Measurements from ENCODE around the gene AJUBA.

Gene AJUBA

GRCh38 chr14:22995889-22996625, 13.7 kb upstream of the AJUBA start:
- Histone ChIP-seq H3K36me3 (ENCODE audit: control insufficient read depth, insufficient read depth, low read length) (no peaks in the 10 kb centered on the region), H3K27ac (ENCODE audit: insufficient read depth, low read depth, low read length, poor library complexity, severe bottlenecking) (no peak overlapping the region), H3K4me1 (ENCODE audit: control insufficient read depth, insufficient read depth, low read length) (peaks cover 9% of the 10 kb centered on the region), H3K27me3 (ENCODE audit: control insufficient read depth, insufficient read depth, low read length, poor library complexity, severe bottlenecking) (no peaks in the 10 kb centered on the region), H3K4me3 (ENCODE audit: insufficient read depth, low read depth, low read length) (no peak overlapping the region), H3K9me3 (ENCODE audit: control insufficient read depth, low read length) (no peaks in the 10 kb centered on the region)
- 93 to 94% methylated on average over 9 of the region's 9 CpGs for WGBS, 2 experiments

GRCh38 chr14:22994762-22995275, 12.5 kb upstream of the AJUBA start:
- Histone ChIP-seq H3K9me3 (ENCODE audit: control insufficient read depth, low read length) (no peaks in the 10 kb centered on the region), H3K4me3 (ENCODE audit: insufficient read depth, low read depth, low read length) (no peak overlapping the region), H3K27ac (ENCODE audit: insufficient read depth, low read depth, low read length, poor library complexity, severe bottlenecking) (peak overlapping the region; percentile 11), H3K4me1 (ENCODE audit: control insufficient read depth, insufficient read depth, low read length) (peaks cover 9% of the 10 kb centered on the region), H3K36me3 (ENCODE audit: control insufficient read depth, insufficient read depth, low read length) (no peaks in the 10 kb centered on the region), H3K27me3 (ENCODE audit: control insufficient read depth, insufficient read depth, low read length, poor library complexity, severe bottlenecking) (no peaks in the 10 kb centered on the region)
- 29 to 31% methylated on average over 4 of the region's 4 CpGs for WGBS, 2 experiments

- Histone ChIP-seq H3K36me3 (ENCODE audit: control insufficient read depth, insufficient read depth, low read length) (no peaks in the 10 kb centered on the region), H3K4me1 (ENCODE audit: control insufficient read depth, insufficient read depth, low read length) (peaks cover 9% of the 10 kb centered on the region), H3K27me3 (ENCODE audit: control insufficient read depth, insufficient read depth, low read length, poor library complexity, severe bottlenecking) (no peaks in the 10 kb centered on the region), H3K4me3 (ENCODE audit: insufficient read depth, low read depth, low read length) (no peak overlapping the region), H3K9me3 (ENCODE audit: control insufficient read depth, low read length) (no peaks in the 10 kb centered on the region), H3K27ac (ENCODE audit: insufficient read depth, low read depth, low read length, poor library complexity, severe bottlenecking) (no peak overlapping the region)
These were observed 11.2 kb upstream of the AJUBA start for GRCh38 chr14:22993517-22993916.

- no peak overlapping the region for H3K4me3 ChIP-seq (ENCODE audit: insufficient read depth, low read depth, low read length)
- peaks cover 9% of the 10 kb centered on the region for H3K4me1 ChIP-seq (ENCODE audit: control insufficient read depth, insufficient read depth, low read length)
- no peak overlapping the region for H3K27ac ChIP-seq (ENCODE audit: insufficient read depth, low read depth, low read length, poor library complexity, severe bottlenecking)
- WGBS, 2 experiments, result 89 to 95% methylated on average over 8 of the region's 8 CpGs
- no peaks in the 10 kb centered on the region for H3K36me3 ChIP-seq (ENCODE audit: control insufficient read depth, insufficient read depth, low read length)
- no peaks in the 10 kb centered on the region for H3K27me3 ChIP-seq (ENCODE audit: control insufficient read depth, insufficient read depth, low read length, poor library complexity, severe bottlenecking)
- no peaks in the 10 kb centered on the region for H3K9me3 ChIP-seq (ENCODE audit: control insufficient read depth, low read length)
These were observed 9.5 kb upstream of the AJUBA start for GRCh38 chr14:22991852-22992251.

GRCh38 chr14:22987291-22987690, 4.9 kb upstream of the AJUBA start:
- no peaks in the 10 kb centered on the region for H3K27me3 ChIP-seq (ENCODE audit: control insufficient read depth, insufficient read depth, low read length, poor library complexity, severe bottlenecking)
- H3K36me3 ChIP-seq (ENCODE audit: control insufficient read depth, insufficient read depth, low read length), result no peaks in the 10 kb centered on the region
- no peaks in the 10 kb centered on the region for H3K9me3 ChIP-seq (ENCODE audit: control insufficient read depth, low read length)
- no peaks in the 10 kb centered on the region for H3K4me1 ChIP-seq (ENCODE audit: control insufficient read depth, insufficient read depth, low read length)
- H3K4me3 ChIP-seq (ENCODE audit: insufficient read depth, low read depth, low read length), result no peak overlapping the region
- H3K27ac ChIP-seq (ENCODE audit: insufficient read depth, low read depth, low read length, poor library complexity, severe bottlenecking), result no peak overlapping the region
- 92 to 95% methylated on average over 8 of the region's 8 CpGs for WGBS, 2 experiments

GRCh38 chr14:22986508-22987054, 4.2 kb upstream of the AJUBA start:
- no peak overlapping the region for H3K27ac ChIP-seq (ENCODE audit: insufficient read depth, low read depth, low read length, poor library complexity, severe bottlenecking)
- WGBS, 2 experiments, result 23 to 36% methylated on average over 3 to 5 of the region's 5 CpGs
- H3K36me3 ChIP-seq (ENCODE audit: control insufficient read depth, insufficient read depth, low read length), result no peaks in the 10 kb centered on the region
- H3K9me3 ChIP-seq (ENCODE audit: control insufficient read depth, low read length), result no peaks in the 10 kb centered on the region
- no peak overlapping the region for H3K4me3 ChIP-seq (ENCODE audit: insufficient read depth, low read depth, low read length)
- H3K4me1 ChIP-seq (ENCODE audit: control insufficient read depth, insufficient read depth, low read length), result no peaks in the 10 kb centered on the region
- H3K27me3 ChIP-seq (ENCODE audit: control insufficient read depth, insufficient read depth, low read length, poor library complexity, severe bottlenecking), result no peaks in the 10 kb centered on the region

GRCh38 chr14:22985894-22986507, 3.6 kb upstream of the AJUBA start:
- Histone ChIP-seq H3K4me3 (ENCODE audit: insufficient read depth, low read depth, low read length) (no peak overlapping the region), H3K27ac (ENCODE audit: insufficient read depth, low read depth, low read length, poor library complexity, severe bottlenecking) (no peak overlapping the region), H3K36me3 (ENCODE audit: control insufficient read depth, insufficient read depth, low read length) (no peaks in the 10 kb centered on the region), H3K27me3 (ENCODE audit: control insufficient read depth, insufficient read depth, low read length, poor library complexity, severe bottlenecking) (no peaks in the 10 kb centered on the region), H3K4me1 (ENCODE audit: control insufficient read depth, insufficient read depth, low read length) (no peaks in the 10 kb centered on the region), H3K9me3 (ENCODE audit: control insufficient read depth, low read length) (no peaks in the 10 kb centered on the region)
- WGBS, 2 experiments, result 59 to 77% methylated on average over 2 of the region's 2 CpGs

GRCh38 chr14:22984959-22985658, 2.8 kb upstream of the AJUBA start:
- H3K27me3 ChIP-seq (ENCODE audit: control insufficient read depth, insufficient read depth, low read length, poor library complexity, severe bottlenecking), result no peaks in the 10 kb centered on the region
- H3K9me3 ChIP-seq (ENCODE audit: control insufficient read depth, low read length), result no peaks in the 10 kb centered on the region
- no peaks in the 10 kb centered on the region for H3K4me1 ChIP-seq (ENCODE audit: control insufficient read depth, insufficient read depth, low read length)
- no peak overlapping the region for H3K27ac ChIP-seq (ENCODE audit: insufficient read depth, low read depth, low read length, poor library complexity, severe bottlenecking)
- no peak overlapping the region for H3K4me3 ChIP-seq (ENCODE audit: insufficient read depth, low read depth, low read length)
- WGBS, 2 experiments, result 94 to 96% methylated on average over 6 of the region's 6 CpGs
- H3K36me3 ChIP-seq (ENCODE audit: control insufficient read depth, insufficient read depth, low read length), result peaks cover 3% of the 10 kb centered on the region

GRCh38 chr14:22981876-22982476, 375 bp downstream of the AJUBA start:
- Histone ChIP-seq H3K4me3 (ENCODE audit: insufficient read depth, low read depth, low read length) (peak overlapping the region; percentile 98), H3K27ac (ENCODE audit: insufficient read depth, low read depth, low read length, poor library complexity, severe bottlenecking) (peak overlapping the region; percentile 89), H3K4me1 (ENCODE audit: control insufficient read depth, insufficient read depth, low read length) (peaks cover 20% of the 10 kb centered on the region), H3K27me3 (ENCODE audit: control insufficient read depth, insufficient read depth, low read length, poor library complexity, severe bottlenecking) (no peaks in the 10 kb centered on the region), H3K36me3 (ENCODE audit: control insufficient read depth, insufficient read depth, low read length) (peaks cover 15% of the 10 kb centered on the region), H3K9me3 (ENCODE audit: control insufficient read depth, low read length) (no peaks in the 10 kb centered on the region)
- 0% methylated on average over 51 of the region's 51 CpGs for WGBS, 2 experiments

All from ectodermal cell (in vitro differentiated cells).